Loucy (cell line): Measurements from ENCODE around the gene TMEM156.
A peak's percentile ranks its signal among the peaks of the same experiment; 100 is the strongest.

Experiments used
- H2AFZ ChIP-seq: fragments of 200-600 bp; sonication (generic); 2 replicates; pipeline ENCODE4 v1.6.0; 2016; ENCODE audit warnings: antibody characterized with exemption, mild to moderate bottlenecking, low read length, moderate library complexity
- H3F3A ChIP-seq: fragments of 200-600 bp; 2 replicates; pipeline ENCODE4 v1.6.0; 2016; ENCODE audit warnings: antibody characterized with exemption, low read depth, mild to moderate bottlenecking
- H3K27me3 ChIP-seq: fragments of 200-600 bp; sonication (generic); 2 replicates; pipeline ENCODE4 v1.6.1; 2014; ENCODE audit warnings: low read length, mild to moderate bottlenecking; ENCODE audit not compliant: insufficient read depth, poor library complexity, severe bottlenecking
- H3K36me3 ChIP-seq: fragments of 200-600 bp; sonication (generic); 2 replicates; pipeline ENCODE4 v1.6.1; 2016; ENCODE audit warnings: low read length; ENCODE audit not compliant: insufficient read depth
- H3K4me1 ChIP-seq: fragments of 200-600 bp; sonication (generic); 2 replicates; pipeline ENCODE4 v1.5.1; 2014; ENCODE audit warnings: low read length, mild to moderate bottlenecking; ENCODE audit not compliant: insufficient read depth, poor library complexity, severe bottlenecking
- H3K4me2 ChIP-seq: fragments of 200-600 bp; sonication (generic); 2 replicates; pipeline ENCODE4 v1.6.0; 2014; ENCODE audit warnings: antibody characterized with exemption, low read length, low read depth, mild to moderate bottlenecking; ENCODE audit not compliant: poor library complexity, severe bottlenecking
- H3K4me3 ChIP-seq: fragments of 200-600 bp; sonication (generic); 2 replicates; pipeline ENCODE4 v1.5.1; 2014; ENCODE audit warnings: low read length, mild to moderate bottlenecking, mixed read lengths; ENCODE audit not compliant: poor library complexity, severe bottlenecking
- H3K79me2 ChIP-seq: fragments of 200-600 bp; sonication (generic); 2 replicates; pipeline ENCODE4 v1.6.1; 2014; ENCODE audit warnings: low read length; ENCODE audit not compliant: insufficient read depth
- H3K9ac ChIP-seq: fragments of 200-600 bp; sonication (generic); 2 replicates; pipeline ENCODE4 v1.6.0; 2014; ENCODE audit warnings: mild to moderate bottlenecking, low read depth, low read length, moderate library complexity; ENCODE audit not compliant: poor library complexity, severe bottlenecking
- H3K9me2 ChIP-seq: fragments of 200-600 bp; sonication (generic); replicated peaks from 2 replicates; pipeline ENCODE4 v1.6.1; 2016; ENCODE audit warnings: low read depth, low read length, mixed read lengths
- H3K9me3 ChIP-seq: fragments of 200-600 bp; sonication (generic); 2 replicates; pipeline ENCODE4 v1.6.1; 2014; ENCODE audit warnings: mild to moderate bottlenecking, antibody characterized with exemption, low read length, low read depth; ENCODE audit not compliant: insufficient read depth
- H4K20me1 ChIP-seq: fragments of 200-600 bp; sonication (generic); 2 replicates; pipeline ENCODE4 v1.6.0; 2014; ENCODE audit warnings: antibody characterized with exemption, low read length, mild to moderate bottlenecking; ENCODE audit not compliant: insufficient read depth, poor library complexity, severe bottlenecking
- EZH2phosphoT487 ChIP-seq: fragments of 200-600 bp; IDR thresholded peaks from 2 replicates; pipeline ENCODE4 v1.6.1; 2018; ENCODE audit warnings: antibody characterized with exemption, mild to moderate bottlenecking, moderate library complexity, borderline replicate concordance
- TF ChIP-seq, protein P1 (sequence below): fragments of 200-600 bp; sonication (generic); conservative IDR thresholded peaks from 2 replicates; pipeline ENCODE4 v1.5.1; 2014; ENCODE audit warnings: mild to moderate bottlenecking, antibody characterized with exemption, low read length

Gene TMEM156

DNA sequence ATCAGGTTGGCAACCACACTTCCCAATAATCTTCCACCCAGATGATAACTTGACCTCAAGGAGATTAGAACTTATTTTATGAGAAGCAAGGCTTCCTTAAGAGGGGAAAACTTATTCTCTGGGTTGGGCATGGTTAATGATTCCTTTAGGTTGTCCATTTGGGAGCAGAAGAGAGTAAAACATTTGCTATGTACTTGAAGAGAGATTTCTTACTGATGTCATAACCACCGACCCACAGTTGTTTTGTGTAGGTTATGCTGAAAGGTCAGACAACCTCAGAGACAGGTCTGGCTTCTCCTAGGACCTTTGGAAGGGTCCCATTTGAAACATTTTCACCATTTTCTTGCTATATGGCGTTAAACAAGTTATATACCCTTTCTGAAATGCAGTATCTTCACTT is 108.5 kb downstream of the TMEM156 start:
- TF ChIP-seq EZH2phosphoT487 = no peak
- no peak overlapping the region for H3K4me3 ChIP-seq
- no peaks in the 10 kb centered on the region for H4K20me1 ChIP-seq
- no peak overlapping the region for H3K4me2 ChIP-seq
- H3F3A ChIP-seq = no peaks in the 10 kb centered on the region
- H3K79me2 ChIP-seq = no peaks in the 10 kb centered on the region
- no peaks in the 10 kb centered on the region for H3K36me3 ChIP-seq
- no peak overlapping the region for H3K9ac ChIP-seq
- H2AFZ ChIP-seq = no peak overlapping the region
- H3K9me2 ChIP-seq = no peaks in the 10 kb centered on the region
- no peaks in the 10 kb centered on the region for H3K9me3 ChIP-seq
- H3K4me1 ChIP-seq = peaks cover 6% of the 10 kb centered on the region
- no peaks in the 10 kb centered on the region for H3K27me3 ChIP-seq

DNA sequence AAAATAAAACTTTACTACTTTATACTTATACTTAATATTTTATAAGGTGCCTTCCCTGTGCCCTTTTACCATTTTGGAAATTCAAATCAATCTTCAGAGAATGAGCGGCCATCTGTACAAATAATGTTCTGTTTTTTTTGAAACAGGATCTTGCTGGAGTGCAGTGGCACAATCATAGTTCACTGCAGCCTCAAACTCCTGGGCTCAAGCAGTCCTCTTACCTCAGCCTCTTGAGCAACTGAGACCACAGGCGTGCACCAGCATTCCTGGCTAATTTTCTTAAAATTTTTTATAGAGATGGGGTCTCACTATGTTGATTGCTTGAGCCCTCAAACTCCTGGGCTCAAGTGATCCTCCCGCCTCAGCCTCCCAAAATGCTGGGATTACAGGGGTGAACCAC is 111.1 kb downstream of the TMEM156 start:
- Histone ChIP-seq H3K79me2 (no peaks in the 10 kb centered on the region), H3K4me1 (peaks cover 6% of the 10 kb centered on the region), H3F3A (no peaks in the 10 kb centered on the region), H3K9me3 (no peaks in the 10 kb centered on the region), H3K36me3 (no peaks in the 10 kb centered on the region), H2AFZ (no peak overlapping the region), H3K4me3 (no peak overlapping the region), H3K9ac (no peak overlapping the region), H3K9me2 (no peaks in the 10 kb centered on the region), H3K27me3 (no peaks in the 10 kb centered on the region), H4K20me1 (no peaks in the 10 kb centered on the region), H3K4me2 (no peak overlapping the region)
- no peak for TF ChIP-seq EZH2phosphoT487
- TF ChIP-seq, protein P1, sequence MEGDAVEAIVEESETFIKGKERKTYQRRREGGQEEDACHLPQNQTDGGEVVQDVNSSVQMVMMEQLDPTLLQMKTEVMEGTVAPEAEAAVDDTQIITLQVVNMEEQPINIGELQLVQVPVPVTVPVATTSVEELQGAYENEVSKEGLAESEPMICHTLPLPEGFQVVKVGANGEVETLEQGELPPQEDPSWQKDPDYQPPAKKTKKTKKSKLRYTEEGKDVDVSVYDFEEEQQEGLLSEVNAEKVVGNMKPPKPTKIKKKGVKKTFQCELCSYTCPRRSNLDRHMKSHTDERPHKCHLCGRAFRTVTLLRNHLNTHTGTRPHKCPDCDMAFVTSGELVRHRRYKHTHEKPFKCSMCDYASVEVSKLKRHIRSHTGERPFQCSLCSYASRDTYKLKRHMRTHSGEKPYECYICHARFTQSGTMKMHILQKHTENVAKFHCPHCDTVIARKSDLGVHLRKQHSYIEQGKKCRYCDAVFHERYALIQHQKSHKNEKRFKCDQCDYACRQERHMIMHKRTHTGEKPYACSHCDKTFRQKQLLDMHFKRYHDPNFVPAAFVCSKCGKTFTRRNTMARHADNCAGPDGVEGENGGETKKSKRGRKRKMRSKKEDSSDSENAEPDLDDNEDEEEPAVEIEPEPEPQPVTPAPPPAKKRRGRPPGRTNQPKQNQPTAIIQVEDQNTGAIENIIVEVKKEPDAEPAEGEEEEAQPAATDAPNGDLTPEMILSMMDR = no peak

DNA sequence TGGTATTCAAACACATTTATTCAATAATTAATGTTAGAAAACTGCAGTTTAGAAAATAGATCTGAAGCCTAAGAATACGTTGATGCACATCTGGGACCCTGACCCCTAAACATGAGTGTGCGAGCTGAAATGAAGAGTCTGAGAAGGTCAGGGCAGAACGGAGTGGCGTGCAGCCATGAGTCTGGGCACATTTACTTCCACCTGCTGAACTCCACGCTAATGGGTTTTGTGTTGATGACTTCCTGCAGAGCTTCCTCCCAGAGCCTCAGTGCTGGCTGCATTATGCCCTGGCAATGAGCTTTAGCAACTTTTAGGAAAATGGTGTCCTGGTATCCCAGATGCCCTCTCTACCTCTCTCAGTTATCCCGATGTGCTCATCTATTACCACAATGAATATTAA is 111.5 kb downstream of the TMEM156 start:
- Histone ChIP-seq H3K9me3 (no peaks in the 10 kb centered on the region), H3K9me2 (no peaks in the 10 kb centered on the region), H2AFZ (peak overlapping the region; percentile 21; the same call in 1 of the 2 replicates), H3K36me3 (no peaks in the 10 kb centered on the region), H3K4me2 (peak overlapping the region; percentile 5), H3K27me3 (no peaks in the 10 kb centered on the region), H3K9ac (no peak overlapping the region), H3K4me3 (no peak overlapping the region), H4K20me1 (no peaks in the 10 kb centered on the region), H3F3A (no peaks in the 10 kb centered on the region), H3K4me1 (peaks cover 8% of the 10 kb centered on the region), H3K79me2 (no peaks in the 10 kb centered on the region)
- TF ChIP-seq EZH2phosphoT487 = no peak
- TF ChIP-seq, protein P1 = no peak

DNA sequence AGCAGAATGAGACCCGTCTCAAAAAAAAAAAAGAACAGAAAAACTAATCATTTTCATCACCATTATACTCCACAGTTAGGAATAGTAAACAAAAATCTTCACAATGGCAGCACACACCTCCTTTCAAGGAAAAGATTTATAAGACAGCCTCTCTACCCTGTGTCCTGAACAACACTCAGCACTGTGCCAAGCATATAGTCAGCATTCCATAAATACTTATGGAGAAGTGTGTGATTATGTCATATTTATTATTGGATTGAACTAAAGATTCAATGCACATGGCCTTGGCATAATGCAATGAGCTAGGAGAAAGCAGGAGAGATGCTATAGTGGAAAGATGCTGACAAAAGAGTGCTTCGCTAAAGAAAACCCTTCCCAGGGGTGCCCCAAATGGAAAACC is 112.0 kb downstream of the TMEM156 start:
- Histone ChIP-seq H3K4me1 (peaks cover 13% of the 10 kb centered on the region), H3K79me2 (no peaks in the 10 kb centered on the region), H3K36me3 (no peaks in the 10 kb centered on the region), H3K9me3 (no peaks in the 10 kb centered on the region), H3K27me3 (no peaks in the 10 kb centered on the region), H2AFZ (peak overlapping the region; percentile 21; the same call in 1 of the 2 replicates), H3K4me3 (no peak overlapping the region), H4K20me1 (no peaks in the 10 kb centered on the region), H3K9me2 (no peaks in the 10 kb centered on the region), H3K4me2 (peak overlapping the region; percentile 5), H3F3A (no peaks in the 10 kb centered on the region), H3K9ac (no peak overlapping the region)
- TF ChIP-seq, protein P1 = no peak
- TF ChIP-seq EZH2phosphoT487 = no peak
